Spinal cord (tissue), 10 donors: ENCODE measurements around the gene CFLAR. TPM values are rescaled to one million over a fixed set of nuclear protein-coding genes. Genes with fewer than 3 reads are reported as not detected.
A peak's percentile ranks its signal among the peaks of the same experiment; 100 is the strongest.

Experiments used
- DNase-seq, 6 donors: peaks; one replicate each; pipeline versions ENCODE4 v3.0.0 to v3.0.0-alpha.2; 2013 to 2015; ENCODE audit warnings: low spot score in 6 of 6, low read depth in 4 of 6
- H3K27ac ChIP-seq: one replicate; pipeline ENCODE4 v1.5.1; 2013; ENCODE audit warnings: low read depth, low read length, control low read depth
- H3K27me3 ChIP-seq: one replicate; pipeline ENCODE4 v1.6.1; 2013; ENCODE audit warnings: low read length; ENCODE audit not compliant: control insufficient read depth, insufficient read depth
- H3K36me3 ChIP-seq: one replicate; pipeline ENCODE4 v1.6.1; 2013; ENCODE audit warnings: low read length; ENCODE audit not compliant: control insufficient read depth, insufficient read depth
- H3K4me1 ChIP-seq: one replicate; pipeline ENCODE4 v1.6.1; 2013; ENCODE audit warnings: low read length; ENCODE audit not compliant: control insufficient read depth, insufficient read depth
- H3K4me3 ChIP-seq: one replicate; pipeline ENCODE4 v1.5.1; 2013; ENCODE audit warnings: low read depth, low read length, control low read depth
- H3K9me3 ChIP-seq: one replicate; pipeline ENCODE4 v1.6.1; 2013; ENCODE audit warnings: low read length; ENCODE audit not compliant: control insufficient read depth, insufficient read depth
- WGBS: methylation state at CpG from one replicate; pipeline ENCODE4 v1.1.5; 2013; ENCODE audit warnings: missing lambda C conversion rate; ENCODE audit not compliant: insufficient coverage; 5-methylcytosine and 5-hydroxymethylcytosine counted together
- polyA plus RNA-seq, 2 donors: library from polyadenylated mRNA; unstranded; fragments of 120-200 nt; gene quantifications; one replicate each; pipeline ENCODE4 v1.2.1, GENCODE V29; 2013; ENCODE audit not compliant: insufficient read length in 2 of 2
- total RNA-seq, 2 donors: library from RNA; depleted of rRNA in 1 of 2; stranded (reverse); fragments of 120-200 nt in 1 of 2; fragments of >200 nt in 1 of 2; gene quantifications; one replicate each; pipeline versions ENCODE4 v1.2.3 to v1.2.4, GENCODE V29; 2013 to 2014
- donor health status: healthy.

Gene CFLAR
- total and polyA plus RNA-seq, 4 donors: 28.2 to 81.9 (median 57.6) TPM

DNA sequence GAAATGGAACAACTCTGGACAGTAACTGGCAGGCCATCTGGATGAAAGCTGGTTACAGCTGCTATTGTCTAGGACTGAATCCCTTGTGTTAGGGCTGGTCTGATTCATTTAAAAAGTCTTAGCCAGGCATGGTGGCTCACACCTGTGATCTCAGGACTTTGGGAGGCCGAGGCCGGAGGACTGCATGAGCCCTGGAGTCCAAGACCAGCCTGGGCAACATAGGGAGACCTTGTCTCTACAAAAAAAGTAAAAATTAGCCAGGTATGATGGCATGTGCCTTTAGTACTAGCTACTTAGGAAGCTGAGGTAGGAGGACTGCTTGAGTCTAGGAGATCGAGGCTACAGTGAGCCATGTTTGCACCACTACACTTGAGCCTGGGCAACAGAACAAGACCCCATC, 15.5 kb upstream of the CFLAR start:
- Histone ChIP-seq H3K27me3 (no peaks in the 10 kb centered on the region), H3K9me3 (no peaks in the 10 kb centered on the region), H3K36me3 (no peaks in the 10 kb centered on the region), H3K27ac (no peak overlapping the region), H3K4me3 (no peak overlapping the region), H3K4me1 (no peaks in the 10 kb centered on the region)
- no peak for DNase-seq
- 95% methylated on average over 2 of the region's 3 CpGs for WGBS

DNA sequence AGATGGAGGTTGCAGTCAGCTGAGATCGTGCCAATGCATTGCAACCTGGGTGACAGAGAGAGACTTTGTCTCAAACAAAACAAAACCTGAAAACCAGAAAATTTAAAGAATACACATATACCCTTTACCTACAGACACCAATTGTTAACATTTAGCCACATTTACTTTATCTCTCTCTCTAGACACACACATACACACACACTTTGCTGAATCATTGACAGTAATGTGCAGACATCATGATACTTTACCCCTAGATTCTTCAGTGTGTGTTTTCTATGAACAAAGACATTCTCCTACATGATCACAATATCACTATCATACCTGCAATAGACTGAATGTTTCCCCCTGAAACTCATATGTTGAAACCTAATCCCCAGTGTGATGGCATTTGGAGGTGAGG, 10.2 kb upstream of the CFLAR start:
- Histone ChIP-seq H3K4me1 (no peaks in the 10 kb centered on the region), H3K27ac (no peak overlapping the region), H3K4me3 (no peak overlapping the region), H3K36me3 (no peaks in the 10 kb centered on the region), H3K9me3 (no peaks in the 10 kb centered on the region), H3K27me3 (no peaks in the 10 kb centered on the region)
- no CpG with 5 or more reads among the region's 1 CpG for WGBS
- DNase-seq: no peak

DNA sequence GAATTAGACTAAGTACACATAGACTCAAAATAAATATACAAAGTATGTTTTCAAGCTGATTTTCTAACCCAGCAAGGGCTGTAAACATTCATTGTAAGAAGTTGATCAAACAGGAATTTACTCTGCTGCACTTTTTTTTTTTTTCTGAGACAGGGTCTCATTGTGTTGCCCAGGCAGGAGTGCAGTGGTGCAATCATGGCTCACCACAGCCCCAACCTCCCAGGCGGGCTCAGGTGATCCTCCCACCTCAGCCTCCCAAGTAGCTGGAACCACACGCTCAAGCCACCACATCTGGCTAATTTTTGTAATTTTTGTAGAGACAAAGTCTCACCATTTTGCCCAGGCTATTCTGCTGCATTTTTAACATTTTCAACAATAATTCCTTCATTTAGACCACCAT, 8.3 kb upstream of the CFLAR start:
- no CpG with 5 or more reads among the region's 2 CpGs for WGBS
- Histone ChIP-seq H3K4me3 (no peak overlapping the region), H3K4me1 (no peaks in the 10 kb centered on the region), H3K27me3 (no peaks in the 10 kb centered on the region), H3K27ac (no peak overlapping the region), H3K9me3 (no peaks in the 10 kb centered on the region), H3K36me3 (no peaks in the 10 kb centered on the region)
- DNase-seq: no peak

DNA sequence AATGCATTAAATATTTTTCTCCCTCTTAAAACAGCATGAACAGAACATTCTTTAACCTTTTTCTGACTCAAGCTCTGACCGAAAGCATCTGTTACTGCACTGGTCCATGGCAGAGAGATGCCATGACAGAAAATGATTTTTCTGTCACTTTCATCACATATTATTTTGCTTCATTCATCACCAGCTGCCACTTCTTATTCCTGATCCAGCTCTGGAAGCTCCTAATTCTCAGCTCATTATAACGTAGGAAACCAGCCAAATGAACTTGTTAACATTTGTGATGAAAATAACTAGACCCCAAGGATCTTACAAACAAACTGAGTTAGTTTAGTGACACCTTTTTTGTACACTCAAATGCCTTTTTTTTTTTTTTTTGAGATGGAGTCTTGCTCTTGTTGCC, 7.6 kb upstream of the CFLAR start:
- WGBS: 92% methylated on average over 1 of the region's 2 CpGs
- Histone ChIP-seq H3K27ac (no peak overlapping the region), H3K27me3 (no peaks in the 10 kb centered on the region), H3K36me3 (no peaks in the 10 kb centered on the region), H3K4me1 (no peaks in the 10 kb centered on the region), H3K4me3 (no peak overlapping the region), H3K9me3 (no peaks in the 10 kb centered on the region)
- DNase-seq: peak in 1 of 6 donors; percentile 75

DNA sequence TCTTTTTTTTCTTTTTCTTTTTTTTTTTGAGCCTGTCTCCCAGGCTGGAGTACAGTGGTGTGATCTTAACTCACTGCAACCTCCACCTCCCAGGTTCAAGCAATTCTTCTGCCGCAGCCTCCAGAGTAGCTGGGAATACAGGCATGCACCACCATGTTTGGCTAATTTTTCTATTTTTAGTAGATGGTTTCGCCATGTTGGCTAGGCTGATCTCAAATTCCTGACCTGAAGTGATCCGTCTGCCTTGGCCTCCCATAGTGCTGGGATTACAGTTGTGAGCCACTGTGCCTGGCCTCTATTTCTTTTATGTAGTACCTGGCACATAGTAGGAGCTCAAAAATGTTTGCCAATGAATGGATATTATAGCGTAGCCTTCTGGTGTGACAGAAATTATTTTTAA, 6.8 kb upstream of the CFLAR start:
- no peaks in the 10 kb centered on the region for H3K4me1 ChIP-seq

DNA sequence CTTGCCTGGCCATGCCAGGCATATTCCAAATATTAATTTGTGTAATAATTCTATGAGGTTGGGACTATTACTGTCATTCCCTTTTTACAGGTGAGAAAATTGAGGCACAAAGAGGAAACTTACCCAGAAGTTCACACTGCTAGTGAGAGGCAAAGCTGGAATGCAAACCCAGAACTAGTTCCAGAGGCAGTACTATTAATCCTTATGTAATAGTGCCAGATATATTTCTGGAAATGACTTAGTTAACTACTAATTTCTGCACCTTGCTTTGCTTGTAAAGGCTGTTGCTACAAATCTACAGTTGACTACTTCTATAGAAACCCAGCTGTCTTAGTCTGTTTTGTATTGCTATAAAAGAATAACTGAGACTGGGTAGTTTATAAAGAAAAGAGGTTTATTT, 5.3 kb upstream of the CFLAR start:
- no peaks in the 10 kb centered on the region for H3K9me3 ChIP-seq
- no peaks in the 10 kb centered on the region for H3K27me3 ChIP-seq
- no peak for DNase-seq
- H3K4me3 ChIP-seq: no peak overlapping the region
- H3K36me3 ChIP-seq: no peaks in the 10 kb centered on the region
- peaks cover 3% of the 10 kb centered on the region for H3K4me1 ChIP-seq
- no peak overlapping the region for H3K27ac ChIP-seq

More for the DNA sequence above, 6.8 kb upstream of the CFLAR start:
- 100% methylated on average over 3 of the region's 4 CpGs for WGBS
- Histone ChIP-seq H3K27ac (no peak overlapping the region), H3K27me3 (no peaks in the 10 kb centered on the region), H3K4me3 (no peak overlapping the region), H3K36me3 (no peaks in the 10 kb centered on the region), H3K9me3 (no peaks in the 10 kb centered on the region)
- DNase-seq: no peak

DNA sequence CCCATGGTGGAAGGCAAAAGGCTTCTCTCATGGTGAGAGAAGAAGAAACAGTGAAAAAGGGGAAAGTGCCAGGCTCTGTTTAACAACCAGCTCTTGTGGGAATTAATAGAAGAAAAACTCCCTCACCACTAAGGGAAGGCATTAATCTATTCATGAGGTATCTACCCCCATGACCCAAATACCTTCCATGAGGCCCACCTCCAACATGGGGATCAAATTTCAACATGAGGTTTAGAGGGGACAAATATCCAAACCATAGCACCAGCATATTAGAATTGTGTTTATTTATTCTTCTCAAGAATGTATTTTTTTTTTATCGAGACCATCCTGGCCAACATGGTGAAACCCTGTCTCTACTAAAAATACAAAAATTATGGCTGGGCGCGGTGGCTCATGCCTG, 4.9 kb upstream of the CFLAR start:
- WGBS: 100% methylated on average over 2 of the region's 3 CpGs
- Histone ChIP-seq H3K27ac (no peak overlapping the region), H3K4me1 (peaks cover 8% of the 10 kb centered on the region), H3K4me3 (no peak overlapping the region), H3K27me3 (no peaks in the 10 kb centered on the region), H3K9me3 (no peaks in the 10 kb centered on the region), H3K36me3 (no peaks in the 10 kb centered on the region)
- no peak for DNase-seq

GRCh38 chr2:201114350-201114749, 1.6 kb upstream of the CFLAR start:
- Histone ChIP-seq H3K9me3 (no peaks in the 10 kb centered on the region), H3K27me3 (no peaks in the 10 kb centered on the region), H3K27ac (no peak overlapping the region), H3K36me3 (no peaks in the 10 kb centered on the region), H3K4me1 (peaks cover 23% of the 10 kb centered on the region), H3K4me3 (no peak overlapping the region)
- no peak for DNase-seq
- 100% methylated on average over 2 of the region's 4 CpGs for WGBS

DNA sequence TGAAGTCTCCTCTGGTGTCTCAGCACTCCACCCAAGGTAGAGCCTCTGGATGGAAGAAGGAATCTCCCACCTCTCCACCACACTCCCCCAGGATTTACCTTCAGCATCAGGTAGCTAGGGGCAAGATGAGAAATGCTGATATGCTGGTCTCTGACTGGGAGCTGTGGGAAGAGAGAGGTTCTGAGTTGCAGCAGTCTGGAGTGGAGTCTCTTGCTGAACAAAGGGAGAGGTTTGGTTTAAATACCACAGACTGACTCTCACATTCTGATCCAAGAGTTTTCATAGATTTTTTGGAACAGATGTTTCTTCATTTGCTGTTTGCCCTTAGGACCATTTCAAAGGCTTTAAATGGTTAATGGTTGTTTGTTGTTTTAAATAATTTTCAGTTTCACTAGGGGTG, 1.1 kb upstream of the CFLAR start:
- no peaks in the 10 kb centered on the region for H3K36me3 ChIP-seq
- peaks cover 23% of the 10 kb centered on the region for H3K4me1 ChIP-seq
- H3K9me3 ChIP-seq: no peaks in the 10 kb centered on the region
- no peak overlapping the region for H3K4me3 ChIP-seq
- peak overlapping the region; percentile 99 for H3K27ac ChIP-seq
- no peak for DNase-seq
- no peaks in the 10 kb centered on the region for H3K27me3 ChIP-seq

DNA sequence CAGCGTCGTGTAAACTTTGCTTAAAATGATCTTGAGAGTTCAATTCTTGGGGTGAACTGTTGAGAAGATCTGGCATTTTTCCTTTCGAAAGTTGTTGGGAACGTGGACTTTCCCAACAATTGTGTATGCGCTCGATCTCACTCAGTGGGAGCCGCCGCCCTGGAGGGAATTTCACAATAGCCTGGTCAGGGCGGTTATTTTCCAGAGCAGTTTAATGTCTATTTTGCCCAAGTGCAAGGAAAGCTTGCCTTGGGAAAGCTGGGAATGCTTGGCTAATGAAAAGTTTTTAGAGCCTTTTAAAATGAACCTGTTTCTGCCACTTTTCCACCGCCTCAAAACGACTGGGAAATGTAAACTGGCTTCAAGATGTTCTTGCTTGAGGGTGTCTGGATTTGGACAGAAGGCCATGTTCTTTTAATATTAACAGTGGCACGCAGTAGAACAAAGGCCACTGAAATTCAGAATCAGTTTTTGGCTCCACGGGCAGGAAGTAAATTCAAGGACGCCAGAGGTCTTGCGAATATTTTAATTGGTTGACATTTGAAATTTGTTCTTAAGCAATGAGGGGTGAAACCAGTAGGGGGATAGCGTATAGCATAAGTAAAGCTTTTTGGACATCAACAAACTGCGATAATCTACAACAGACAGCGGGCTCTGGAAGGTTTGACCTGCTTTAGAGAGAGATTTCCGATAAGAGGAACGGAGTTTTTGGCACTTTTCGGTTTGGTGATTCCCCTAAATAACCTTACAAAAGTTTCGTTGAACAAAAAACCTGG, 1.2 kb downstream of the CFLAR start:
- peak overlapping the region; percentile 86 for H3K4me3 ChIP-seq
- no peaks in the 10 kb centered on the region for H3K9me3 ChIP-seq
- H3K36me3 ChIP-seq: no peaks in the 10 kb centered on the region
- H3K27ac ChIP-seq: peak overlapping the region; percentile 99
- WGBS: 19% methylated on average over 18 of the region's 22 CpGs
- peaks cover 23% of the 10 kb centered on the region for H3K4me1 ChIP-seq
- peak in 4 of 6 donors; percentile 28 to 66 (median 42) for DNase-seq
- H3K27me3 ChIP-seq: no peaks in the 10 kb centered on the region
